Sigmoid colon (tissue), 7 donors: Measurements from ENCODE around the gene TTF1. TPM values are rescaled to one million over a fixed set of nuclear protein-coding genes. Genes with fewer than 3 reads are reported as not detected.

Experiments
- DNase-seq: peaks from one replicate; pipeline ENCODE4 v3.0.0-alpha.2; 2019
- H3K27ac ChIP-seq, 4 donors: fragments of 200-600 bp; sonication (generic); one replicate each; pipeline ENCODE4 v1.5.1; 2016 to 2019; ENCODE audit warnings: mild to moderate bottlenecking in 1 of 4
- H3K27me3 ChIP-seq, 3 donors: fragments of 200-600 bp; sonication (generic); one replicate each; pipeline ENCODE4 v1.5.1; 2019; ENCODE audit warnings: mild to moderate bottlenecking in 1 of 3
- H3K36me3 ChIP-seq, 4 donors: fragments of 200-600 bp; sonication (generic); one replicate each; pipeline ENCODE4 v1.5.1; 2016 to 2019
- H3K4me1 ChIP-seq, 4 donors: fragments of 200-600 bp; sonication (generic); one replicate each; pipeline ENCODE4 v1.5.1; 2017 to 2019
- H3K4me3 ChIP-seq, 4 donors: fragments of 200-600 bp; sonication (generic); one replicate each; pipeline ENCODE4 v1.5.1; 2017 to 2019; ENCODE audit warnings: mild to moderate bottlenecking in 2 of 4, moderate library complexity in 1 of 4
- H3K9me3 ChIP-seq, 4 donors: fragments of 200-600 bp in 3 of 4; sonication (generic) in 3 of 4; one replicate each; pipeline versions ENCODE4 v1.5.1 to v1.6.1; 2013 to 2019
- EP300 ChIP-seq, 4 donors: sonication (generic); formaldehyde crosslinking; IDR thresholded peaks; one replicate each; pipeline ENCODE4 v1.6.1; 2017; ENCODE audit warnings: antibody characterized with exemption in 4 of 4
- POLR2A ChIP-seq, 2 donors: fragments of 450-650 bp; IDR thresholded peaks; one replicate each; pipeline ENCODE4 v1.6.1; 2016; ENCODE audit warnings: antibody characterized with exemption in 2 of 2, mild to moderate bottlenecking in 2 of 2, moderate library complexity in 2 of 2
- POLR2AphosphoS5 ChIP-seq, 4 donors: sonication (generic); formaldehyde crosslinking; IDR thresholded peaks; one replicate each; pipeline ENCODE4 v1.6.1; 2017; ENCODE audit warnings: antibody characterized with exemption in 4 of 4
- WGBS, 2 donors: extraction: QIAGEN DNeasy Blood & Tissue Kit; methylation state at CpG; one replicate each; pipeline ENCODE4 v1.1.7; 2013; 5-methylcytosine and 5-hydroxymethylcytosine counted together
- intact Hi-C: fragments of 100-400 bp; cut with DNase I; formaldehyde crosslinking; loops from one replicate; pipeline ENCODE4 v1.15.1; 2023
- polyA plus RNA-seq, 3 donors: library from polyadenylated mRNA; stranded (reverse); fragments of 200-250 nt; gene quantifications; one replicate each; pipeline ENCODE4 v1.2.3, GENCODE V29; 2013
- total RNA-seq, 4 donors: library from RNA; depleted of rRNA; stranded (reverse); fragments of >200 nt; gene quantifications; one replicate each; pipeline ENCODE4 v1.1.0, GENCODE V29; 2016
- TF ChIP-seq, protein P1 (sequence below), 4 experiments: fragments of 450-650 bp in 3 of 4; fragments of 200-600 bp in 1 of 4; IDR thresholded peaks; one replicate each; pipeline ENCODE4 v1.5.1; 2016 to 2019; ENCODE audit warnings: antibody characterized with exemption in 4 of 4, mild to moderate bottlenecking in 3 of 4, moderate library complexity in 2 of 4
- donor health status: healthy with polysubstance abuse.
- donor health status: Bipolar disorder and iron deficiency.
- donor health status: healthy.

The TTF1 gene
- total and polyA plus RNA-seq, 7 donors: 6.6 to 20.9 (median 14.6) TPM

DNA sequence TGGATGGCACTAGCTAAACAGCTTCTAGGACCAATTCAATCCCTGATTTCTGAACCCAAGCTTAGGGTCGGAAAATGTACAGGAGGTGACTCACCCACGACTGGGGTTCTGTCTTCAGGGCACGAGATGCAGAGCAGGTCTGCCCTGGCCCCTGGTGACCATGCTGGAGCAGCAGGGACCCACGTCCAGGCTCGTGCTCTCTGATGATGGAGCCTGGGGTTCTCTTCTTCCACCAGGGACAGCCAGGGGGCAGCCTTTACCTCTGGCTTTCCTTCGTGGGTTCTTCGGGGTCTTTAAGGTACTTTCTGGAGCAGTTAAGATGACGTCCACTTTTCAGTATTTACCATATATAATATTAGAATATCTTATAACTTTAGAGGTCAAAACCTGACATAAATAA lies 5.4 kb upstream of the TTF1 start:
- Histone ChIP-seq H3K9me3 (no peaks in the 10 kb centered on the region), H3K27ac (no peak overlapping the region), H3K27me3 (peaks cover 26 to 77% (median 63%) of the 10 kb centered on the region in 3 donors), H3K36me3 (no peaks in the 10 kb centered on the region), H3K4me3 (no peak overlapping the region), H3K4me1 (peaks cover 0 to 24% (median 22%) of the 10 kb centered on the region in 4 donors)
- WGBS, 2 donors: 10% methylated on average over 8 of the region's 8 CpGs
- DNase-seq: no peak
- intact Hi-C loops: loop anchor here (5.0 to 10.0 kb wide), 2 partner anchors 165 to 393 kb away; no protein-coding TSS in a partner anchor
- no peak for TF ChIP-seq EP300 (IDR thresholded peaks at IDR 0.05)
- no peak for TF ChIP-seq POLR2A (IDR thresholded peaks at IDR 0.05)
- TF ChIP-seq, protein P1, sequence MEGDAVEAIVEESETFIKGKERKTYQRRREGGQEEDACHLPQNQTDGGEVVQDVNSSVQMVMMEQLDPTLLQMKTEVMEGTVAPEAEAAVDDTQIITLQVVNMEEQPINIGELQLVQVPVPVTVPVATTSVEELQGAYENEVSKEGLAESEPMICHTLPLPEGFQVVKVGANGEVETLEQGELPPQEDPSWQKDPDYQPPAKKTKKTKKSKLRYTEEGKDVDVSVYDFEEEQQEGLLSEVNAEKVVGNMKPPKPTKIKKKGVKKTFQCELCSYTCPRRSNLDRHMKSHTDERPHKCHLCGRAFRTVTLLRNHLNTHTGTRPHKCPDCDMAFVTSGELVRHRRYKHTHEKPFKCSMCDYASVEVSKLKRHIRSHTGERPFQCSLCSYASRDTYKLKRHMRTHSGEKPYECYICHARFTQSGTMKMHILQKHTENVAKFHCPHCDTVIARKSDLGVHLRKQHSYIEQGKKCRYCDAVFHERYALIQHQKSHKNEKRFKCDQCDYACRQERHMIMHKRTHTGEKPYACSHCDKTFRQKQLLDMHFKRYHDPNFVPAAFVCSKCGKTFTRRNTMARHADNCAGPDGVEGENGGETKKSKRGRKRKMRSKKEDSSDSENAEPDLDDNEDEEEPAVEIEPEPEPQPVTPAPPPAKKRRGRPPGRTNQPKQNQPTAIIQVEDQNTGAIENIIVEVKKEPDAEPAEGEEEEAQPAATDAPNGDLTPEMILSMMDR (IDR thresholded peaks at IDR 0.05): no peak
- no peak for TF ChIP-seq POLR2AphosphoS5 (IDR thresholded peaks at IDR 0.05)

- Histone ChIP-seq H3K27ac (no peak overlapping the region), H3K4me1 (peaks cover 0 to 29% (median 26%) of the 10 kb centered on the region in 4 donors), H3K27me3 (peaks cover 26 to 71% (median 63%) of the 10 kb centered on the region in 3 donors), H3K4me3 (no peak overlapping the region), H3K9me3 (no peaks in the 10 kb centered on the region), H3K36me3 (no peaks in the 10 kb centered on the region)
- TF ChIP-seq, protein P1 (IDR thresholded peaks at IDR 0.05): peak in 2 of 4 experiments; percentile 30 to 36
- TF ChIP-seq POLR2A (IDR thresholded peaks at IDR 0.05) (no peak), POLR2AphosphoS5 (IDR thresholded peaks at IDR 0.05) (no peak), EP300 (IDR thresholded peaks at IDR 0.05) (no peak)
- intact Hi-C loops: loop anchor here (5.0 to 10.0 kb wide), 2 partner anchors 166 to 394 kb away; no protein-coding TSS in a partner anchor
- no peak for DNase-seq
- WGBS, 2 donors: 1% methylated on average over 20 of the region's 20 CpGs
Observed at GRCh38 chr9:132411091-132411508, 4.5 kb upstream of the TTF1 start.

DNA sequence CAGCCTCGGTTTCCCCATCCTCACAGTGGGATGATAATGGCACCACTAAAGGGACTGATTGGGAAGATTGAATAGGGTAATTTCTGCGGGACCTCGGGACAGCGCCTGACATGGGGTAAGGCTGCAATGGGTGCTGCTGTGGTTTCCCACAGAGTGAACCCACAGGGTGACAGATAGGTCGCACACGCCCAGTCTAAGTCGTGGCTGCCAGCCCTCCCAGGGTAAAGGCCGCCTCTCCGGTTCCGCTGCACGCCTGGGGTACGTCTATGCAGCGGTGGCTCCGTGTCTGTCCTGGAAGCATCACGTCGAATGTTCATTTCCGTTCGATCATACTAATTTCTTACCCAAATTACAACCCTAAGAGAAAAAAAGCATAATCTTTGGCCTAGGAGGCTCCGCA lies 4.0 kb upstream of the TTF1 start:
- peaks cover 26 to 66% (median 59%) of the 10 kb centered on the region in 3 donors for H3K27me3 ChIP-seq
- peaks cover 0 to 33% (median 31%) of the 10 kb centered on the region in 4 donors for H3K4me1 ChIP-seq
- H3K27ac ChIP-seq: no peak overlapping the region
- intact Hi-C loops: loop anchor here (5.0 to 10.0 kb wide), 2 partner anchors 167 to 394 kb away; no protein-coding TSS in a partner anchor
- H3K4me3 ChIP-seq: peak overlapping the region in 3 of 4 donors; percentile 39 to 50 (median 46)
- H3K9me3 ChIP-seq: no peaks in the 10 kb centered on the region
- TF ChIP-seq, protein P1 (IDR thresholded peaks at IDR 0.05): no peak
- TF ChIP-seq EP300 (IDR thresholded peaks at IDR 0.05): no peak
- TF ChIP-seq POLR2A (IDR thresholded peaks at IDR 0.05): no peak
- TF ChIP-seq POLR2AphosphoS5 (IDR thresholded peaks at IDR 0.05): no peak
- WGBS, 2 donors: 5 to 6% methylated on average over 19 of the region's 19 CpGs
- H3K36me3 ChIP-seq: no peaks in the 10 kb centered on the region
- no peak for DNase-seq

GRCh38 chr9:132409828-132410528 lies 3.3 kb upstream of the TTF1 start, which contains the start of gene CFAP77:
CFAP77 (plus strand) TSS chr9:132410211; CDS start chr9:132410272, 61 bp downstream.
- Histone ChIP-seq H3K4me3 (peak within 1 kb of the TSS in 3 of 4 donors; percentile 39 to 50 (median 46)), H3K36me3 (no peaks in the 10 kb centered on the region), H3K27ac (no peak within 1 kb of the TSS), H3K27me3 (peaks cover 26 to 60% (median 54%) of the 10 kb centered on the region in 3 donors), H3K4me1 (peaks cover 0 to 38% (median 35%) of the 10 kb centered on the region in 4 donors), H3K9me3 (no peaks in the 10 kb centered on the region)
- intact Hi-C loops: loop anchor here (5.0 to 10.0 kb wide), 2 partner anchors 167 to 395 kb away; no protein-coding TSS in a partner anchor
- TF ChIP-seq POLR2AphosphoS5 (IDR thresholded peaks at IDR 0.05) (no peak), POLR2A (IDR thresholded peaks at IDR 0.05) (no peak), EP300 (IDR thresholded peaks at IDR 0.05) (no peak)
- TF ChIP-seq, protein P1 (IDR thresholded peaks at IDR 0.05): no peak
- peak; percentile 65 for DNase-seq
- WGBS, 2 donors: 1 to 2% methylated on average over 69 of the region's 69 CpGs
